ENCODE results near the gene ANKRD11.

ANKRD11 gene

GRCh38 chr16:89507214-89507833 lies 17.0 kb upstream of the ANKRD11 start:
- DNase-seq (ENCODE audit: low spot score), result no peak
- no peak for FAIRE-seq

DNA sequence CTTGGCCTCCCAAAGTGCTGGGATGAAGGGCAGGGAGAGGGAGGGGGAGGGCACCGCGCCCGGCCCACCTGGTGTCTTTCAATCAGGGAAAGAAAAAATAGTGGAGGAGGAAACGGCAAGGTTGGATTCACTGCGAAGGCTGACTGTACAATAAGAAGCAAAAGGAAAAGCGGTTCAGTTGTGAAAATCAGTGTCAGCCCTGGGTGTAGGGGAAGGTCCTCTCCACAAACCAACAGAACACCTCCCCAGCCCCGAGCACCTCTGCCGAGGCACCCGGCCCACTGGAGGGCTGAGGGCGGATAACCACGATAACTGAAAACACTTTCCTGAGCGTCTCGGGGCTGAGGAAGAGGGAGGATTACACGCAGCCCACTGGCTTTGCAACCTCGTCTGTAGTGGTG lies 16.4 kb upstream of the ANKRD11 start:
- FAIRE-seq (no peak), DNase-seq (ENCODE audit: low spot score) (no peak)

GRCh38 chr16:89506113-89506504 lies 15.7 kb upstream of the ANKRD11 start:
- no peak for DNase-seq (ENCODE audit: low spot score)
- FAIRE-seq, result no peak

GRCh38 chr16:89505204-89506112 lies 15.1 kb upstream of the ANKRD11 start:
- peak; percentile 51 for FAIRE-seq
- DNase-seq (ENCODE audit: low spot score), result peak; percentile 95

GRCh38 chr16:89504091-89504490 lies 13.7 kb upstream of the ANKRD11 start:
- DNase-seq (ENCODE audit: low spot score), result no peak

GRCh38 chr16:89502081-89502843 lies 11.9 kb upstream of the ANKRD11 start:
- DNase-seq (ENCODE audit: low spot score) (peak; percentile 50), FAIRE-seq (no peak)

More at GRCh38 chr16:89504091-89504490, 13.7 kb upstream of the ANKRD11 start:
- FAIRE-seq, result no peak

GRCh38 chr16:89499767-89500166 lies 9.4 kb upstream of the ANKRD11 start:
- DNase-seq (ENCODE audit: low spot score), result no peak
- FAIRE-seq, result no peak

- DNase-seq (ENCODE audit: low spot score), result no peak
- FAIRE-seq, result no peak
These were observed 8.5 kb upstream of the ANKRD11 start for GRCh38 chr16:89498839-89499238.

GRCh38 chr16:89495121-89495520 lies 4.8 kb upstream of the ANKRD11 start:
- DNase-seq (ENCODE audit: low spot score), result peak; percentile 36
- FAIRE-seq, result no peak

GRCh38 chr16:89493776-89494175 lies 3.4 kb upstream of the ANKRD11 start:
- DNase-seq (ENCODE audit: low spot score) (no peak), FAIRE-seq (no peak)

- DNase-seq (ENCODE audit: low spot score), result no peak
- FAIRE-seq, result no peak
These were observed 1.8 kb upstream of the ANKRD11 start for GRCh38 chr16:89491974-89492687.

GRCh38 chr16:89491238-89491869 lies 993 bp upstream of the ANKRD11 start:
- FAIRE-seq (no peak), DNase-seq (ENCODE audit: low spot score) (no peak)

GRCh38 chr16:89489898-89490438 lies 393 bp downstream of the ANKRD11 start:
- FAIRE-seq, result no peak
- DNase-seq (ENCODE audit: low spot score), result no peak

GRCh38 chr16:89489040-89489897 lies 1.1 kb downstream of the ANKRD11 start:
- no peak for FAIRE-seq
- peak; percentile 84 for DNase-seq (ENCODE audit: low spot score)

- no peak for DNase-seq (ENCODE audit: low spot score)
- FAIRE-seq, result no peak
These were observed 4.6 kb downstream of the ANKRD11 start for GRCh38 chr16:89485701-89486246.

DNA sequence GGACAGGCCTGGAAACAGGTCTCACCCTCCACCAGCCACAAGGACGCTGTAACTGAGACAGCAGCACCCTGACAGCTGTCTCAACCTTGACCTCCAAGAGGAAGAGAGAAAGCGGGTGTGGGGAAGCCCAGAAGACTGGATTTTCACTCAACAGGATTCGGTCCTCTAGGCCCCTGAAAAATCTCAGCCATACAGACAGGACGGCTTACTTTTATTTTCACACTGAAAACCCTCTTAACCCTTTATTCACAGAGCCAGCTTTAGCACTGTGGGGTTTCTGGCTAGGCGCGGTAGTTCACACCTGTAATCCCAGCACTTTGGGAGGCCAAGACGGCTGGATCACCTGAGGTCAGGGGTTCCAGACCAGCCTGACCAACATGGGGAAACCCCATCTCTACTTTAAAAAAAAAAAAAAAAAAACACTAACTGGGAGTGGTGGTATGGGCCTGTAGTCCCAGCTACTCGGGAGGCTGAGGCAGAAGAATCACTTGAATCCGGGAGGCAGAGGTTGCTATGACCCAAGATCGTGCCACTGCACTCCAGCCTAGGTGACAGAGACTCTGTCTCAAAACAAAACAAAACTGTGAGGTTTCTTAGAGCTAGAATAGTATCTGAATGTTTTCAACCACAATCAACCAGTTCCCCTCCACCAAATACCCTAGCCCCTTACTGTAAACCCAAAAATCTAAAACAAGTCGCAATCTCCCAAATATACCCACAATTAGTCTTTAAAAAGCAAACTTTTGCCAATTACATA lies 5.3 kb downstream of the ANKRD11 start:
- FAIRE-seq (no peak), DNase-seq (ENCODE audit: low spot score) (no peak)

GRCh38 chr16:89484041-89484501 lies 6.3 kb downstream of the ANKRD11 start:
- DNase-seq (ENCODE audit: low spot score) (no peak), FAIRE-seq (no peak)

- FAIRE-seq (no peak), DNase-seq (ENCODE audit: low spot score) (no peak)
These were observed 7.5 kb downstream of the ANKRD11 start for GRCh38 chr16:89482817-89483205.

Data from RCC 7860 (cell line).